H9 (cell line): ENCODE measurements around the gene TANC2. TPM values are rescaled to one million over a fixed set of nuclear protein-coding genes. Genes with fewer than 3 reads are reported as not detected.

Source experiments
- DNase-seq: peaks from one replicate; pipeline ENCODE4 v3.0.0-alpha.2; 2017
- H2AFZ ChIP-seq: one replicate; pipeline ENCODE4 v1.6.1; 2013; ENCODE audit warnings: mild to moderate bottlenecking, low read length, control low read depth, moderate library complexity
- H2AK5ac ChIP-seq: 2 replicates; pipeline ENCODE4 v1.6.1; 2013; ENCODE audit warnings: low read length, control low read depth, mixed read lengths; ENCODE audit not compliant: insufficient read length
- H2BK120ac ChIP-seq: one replicate; pipeline ENCODE4 v1.6.1; 2013; ENCODE audit warnings: low read depth, mild to moderate bottlenecking, low read length, control low read depth, inconsistent platforms; ENCODE audit not compliant: poor library complexity, severe bottlenecking
- H2BK12ac ChIP-seq: 2 replicates; pipeline ENCODE4 v1.6.1; 2013; ENCODE audit warnings: low read length, control low read depth, mixed read lengths, low read depth; ENCODE audit not compliant: insufficient read length
- H2BK15ac ChIP-seq: 2 replicates; pipeline ENCODE4 v1.6.1; 2013; ENCODE audit warnings: low read depth, low read length, control low read depth
- H2BK20ac ChIP-seq: one replicate; pipeline ENCODE4 v1.6.1; 2013; ENCODE audit warnings: low read depth, mild to moderate bottlenecking, low read length, control low read depth, inconsistent platforms; ENCODE audit not compliant: poor library complexity, severe bottlenecking
- H2BK5ac ChIP-seq: 2 replicates; pipeline ENCODE4 v1.6.1; 2013; ENCODE audit warnings: low read length, control low read depth, mixed read lengths; ENCODE audit not compliant: insufficient read length
- H3K14ac ChIP-seq: 2 replicates; pipeline ENCODE4 v1.6.1; 2013; ENCODE audit warnings: low read length, control low read depth; ENCODE audit not compliant: insufficient read depth
- H3K18ac ChIP-seq: 2 replicates; pipeline ENCODE4 v1.6.1; 2013; ENCODE audit warnings: low read depth, mild to moderate bottlenecking, mixed read lengths, low read length, control low read depth; ENCODE audit not compliant: insufficient read length
- H3K23ac ChIP-seq: 2 replicates; pipeline ENCODE4 v1.6.1; 2013; ENCODE audit warnings: low read length, control low read depth, mixed read lengths, low read depth; ENCODE audit not compliant: insufficient read length
- H3K23me2 ChIP-seq: 2 replicates; pipeline ENCODE4 v1.6.1; 2013; ENCODE audit warnings: low read depth, mild to moderate bottlenecking, mixed read lengths, low read length, control low read depth; ENCODE audit not compliant: insufficient read length, poor library complexity, severe bottlenecking
- H3K27ac ChIP-seq: 2 replicates; pipeline ENCODE4 v1.5.1; 2013; ENCODE audit warnings: low read length, control low read depth, mixed read lengths, low read depth; ENCODE audit not compliant: insufficient read length
- H3K27me3 ChIP-seq: 2 replicates; pipeline ENCODE4 v1.6.1; 2013; ENCODE audit warnings: low read length, control low read depth, inconsistent platforms; ENCODE audit not compliant: insufficient read depth
- H3K4ac ChIP-seq: 2 replicates; pipeline ENCODE4 v1.6.1; 2013; ENCODE audit warnings: low read depth, mild to moderate bottlenecking, control low read depth, inconsistent platforms, low read length, moderate library complexity
- H3K4me1 ChIP-seq: 2 replicates; pipeline ENCODE4 v1.6.1; 2013; ENCODE audit warnings: low read length, control low read depth, inconsistent platforms; ENCODE audit not compliant: insufficient read depth
- H3K4me2 ChIP-seq: 2 replicates; pipeline ENCODE4 v1.6.1; 2013; ENCODE audit warnings: low read length, control low read depth, mixed read lengths; ENCODE audit not compliant: insufficient read length, insufficient read depth
- H3K56ac ChIP-seq: 2 replicates; pipeline ENCODE4 v1.6.1; 2013; ENCODE audit warnings: low read depth, mild to moderate bottlenecking, mixed read lengths, low read length, control low read depth; ENCODE audit not compliant: insufficient read length
- H3K79me1 ChIP-seq: 2 replicates; pipeline ENCODE4 v1.6.1; 2013; ENCODE audit warnings: low read depth, mild to moderate bottlenecking, moderate library complexity, low read length, control low read depth, inconsistent platforms; ENCODE audit not compliant: insufficient read depth, poor library complexity, severe bottlenecking
- H3K79me2 ChIP-seq: 2 replicates; pipeline ENCODE4 v1.6.1; 2013; ENCODE audit warnings: low read length, control low read depth, inconsistent platforms; ENCODE audit not compliant: insufficient read depth
- H3K9ac ChIP-seq: 2 replicates; pipeline ENCODE4 v1.6.1; 2013; ENCODE audit warnings: low read length, control low read depth, mixed read lengths; ENCODE audit not compliant: insufficient read length; ENCODE audit errors: extremely low read depth
- H3K9me3 ChIP-seq: one replicate; pipeline ENCODE4 v1.6.1; 2013; ENCODE audit warnings: low read depth, low read length, inconsistent platforms; ENCODE audit not compliant: control insufficient read depth
- H3T11ph ChIP-seq: one replicate; pipeline ENCODE4 v1.6.1; 2013; ENCODE audit warnings: mild to moderate bottlenecking, low read length, control low read depth, inconsistent platforms
- H4K20me1 ChIP-seq: one replicate; pipeline ENCODE4 v1.6.1; 2013; ENCODE audit not compliant: control insufficient read depth, insufficient read length, insufficient read depth
- H4K5ac ChIP-seq: 2 replicates; pipeline ENCODE4 v1.6.1; 2013; ENCODE audit warnings: low read depth, mild to moderate bottlenecking, mixed read lengths, low read length, control low read depth; ENCODE audit not compliant: insufficient read length
- H4K8ac ChIP-seq: replicated peaks from 2 replicates; pipeline ENCODE4 v1.6.1; 2013; ENCODE audit warnings: low read length, control low read depth, mixed read lengths, low read depth; ENCODE audit not compliant: insufficient read length
- H4K91ac ChIP-seq: 2 replicates; pipeline ENCODE4 v1.6.1; 2013; ENCODE audit warnings: low read depth, mild to moderate bottlenecking, moderate library complexity, mixed read lengths, low read length, control low read depth; ENCODE audit not compliant: insufficient read length
- H3K27ac Mint-ChIP-seq, 3 experiments: 2 replicates in 2 of 3; 3 replicates in 1 of 3; pipeline ENCODE4 v1.8.0; 2020 to 2021; ENCODE audit warnings: mixed read lengths in 3 of 3, mild to moderate bottlenecking in 1 of 3, moderate library complexity in 1 of 3
- H3K27me3 Mint-ChIP-seq: 2 replicates; pipeline ENCODE4 v1.8.0; 2021; ENCODE audit warnings: low read depth, mild to moderate bottlenecking, moderate library complexity, mixed read lengths
- H3K36me3 Mint-ChIP-seq, 3 experiments: 2 replicates in 2 of 3; 3 replicates in 1 of 3; pipeline ENCODE4 v1.8.0; 2020 to 2021; ENCODE audit warnings: low read depth in 3 of 3, mixed read lengths in 3 of 3; ENCODE audit not compliant: insufficient read depth in 1 of 3
- H3K4me1 Mint-ChIP-seq, 2 experiments: 2 replicates each; pipeline ENCODE4 v1.8.0; 2020; ENCODE audit warnings: mixed read lengths in 2 of 2
- H3K4me3 Mint-ChIP-seq, 2 experiments: 2 replicates in 1 of 2; 3 replicates in 1 of 2; pipeline ENCODE4 v1.8.0; 2020 to 2021; ENCODE audit warnings: mild to moderate bottlenecking in 2 of 2, mixed read lengths in 2 of 2, moderate library complexity in 1 of 2
- H3K9me3 Mint-ChIP-seq, 2 experiments: 2 replicates in 1 of 2; 3 replicates in 1 of 2; pipeline ENCODE4 v1.8.0; 2020; ENCODE audit warnings: mild to moderate bottlenecking in 2 of 2, mixed read lengths in 2 of 2, moderate library complexity in 1 of 2
- CTCF ChIP-seq: fragments of 200-600 bp; sonication (generic); conservative IDR thresholded peaks from 3 replicates; pipeline ENCODE4 v1.8.0; 2021; ENCODE audit warnings: antibody characterized with exemption, mild to moderate bottlenecking
- WGBS: extraction: QIAGEN DNeasy Blood & Tissue Kit; methylation state at CpG from one replicate; pipeline ENCODE4 v1.1.7; 2013; ENCODE audit warnings: missing lambda C conversion rate, low lambda C conversion rate, mixed read lengths; ENCODE audit not compliant: insufficient read length; ENCODE audit errors: extremely low coverage; 5-methylcytosine and 5-hydroxymethylcytosine counted together
- total RNA-seq: library from RNA; stranded (reverse); gene quantifications from 2 replicates; pipeline ENCODE4 v1.2.1, GENCODE V29; 2021

The TANC2 gene
- total RNA-seq, 1 experiment from 2014 or later: 7.3 TPM

GRCh38 chr17:62929320-62929719 lies 36.7 kb upstream of the TANC2 start:
- no peak for TF ChIP-seq CTCF
- Histone ChIP-seq H3K14ac (no peak overlapping the region), H2AK5ac (no peak overlapping the region)

More at GRCh38 chr17:62929320-62929719, 36.7 kb upstream of the TANC2 start:
- no peak overlapping the region for H3T11ph ChIP-seq
- Mint-ChIP-seq H3K4me3 (no peak overlapping the region), H3K9me3 (no peaks in the 10 kb centered on the region), H3K27me3 (no peaks in the 10 kb centered on the region), H3K4me1 (peaks cover 3% of the 10 kb centered on the region in 2 experiments; a peak in 3 of 4 replicates), H3K36me3 (no peaks in the 10 kb centered on the region), H3K27ac (no peak overlapping the region)
- H2BK15ac ChIP-seq: no peak overlapping the region
- no peak overlapping the region for H3K18ac ChIP-seq
- no peaks in the 10 kb centered on the region for H3K4me1 ChIP-seq
- no peaks in the 10 kb centered on the region for H4K20me1 ChIP-seq
- no peaks in the 10 kb centered on the region for H3K79me2 ChIP-seq
- H4K91ac ChIP-seq: no peak overlapping the region
- H3K27ac ChIP-seq: no peak overlapping the region
- H2BK120ac ChIP-seq: no peak overlapping the region
- no peaks in the 10 kb centered on the region for H3K9me3 ChIP-seq
- H2BK20ac ChIP-seq: no peak overlapping the region
- no peak overlapping the region for H3K23ac ChIP-seq
- no peaks in the 10 kb centered on the region for H3K79me1 ChIP-seq
- H3K27me3 ChIP-seq: no peaks in the 10 kb centered on the region
- no CpG with 5 or more reads among the region's 2 CpGs for WGBS
- no peak overlapping the region for H4K5ac ChIP-seq
- no peak overlapping the region for H4K8ac ChIP-seq
- DNase-seq: no peak
- no peak overlapping the region for H2AFZ ChIP-seq
- no peaks in the 10 kb centered on the region for H3K23me2 ChIP-seq
- no peak overlapping the region for H3K56ac ChIP-seq
- H2BK12ac ChIP-seq: no peak overlapping the region
- no peak overlapping the region for H2BK5ac ChIP-seq
- H3K4ac ChIP-seq: no peak overlapping the region
- no peak overlapping the region for H3K4me2 ChIP-seq
- no peak overlapping the region for H3K9ac ChIP-seq
